GM12878 (cell line): ENCODE results near the gene CD209.

Experiments used
- CBX5 ChIP-seq: sonication (generic); IDR thresholded peaks from 2 replicates; pipeline ENCODE4 v1.6.1; 2016; ENCODE audit warnings: low read depth, moderate library complexity, mild to moderate bottlenecking, inconsistent platforms
- CREM ChIP-seq: IDR thresholded peaks from 2 replicates; pipeline ENCODE4 v1.6.1; 2014; ENCODE audit warnings: antibody characterized with exemption, low read depth
- JUND ChIP-seq: IDR thresholded peaks from 2 replicates; pipeline ENCODE4 v1.6.1; 2012; ENCODE audit warnings: low read depth, mild to moderate bottlenecking, low read length, improper control_type of control experiment, moderate library complexity
- POLR2A ChIP-seq: IDR thresholded peaks from 2 replicates; pipeline ENCODE4 v1.6.1; 2011; ENCODE audit warnings: low read depth, mild to moderate bottlenecking, low read length
- ZSCAN29 ChIP-seq: fragments of 450-650 bp; IDR thresholded peaks from 2 replicates; pipeline ENCODE4 v1.6.1; 2017; ENCODE audit warnings: mild to moderate bottlenecking, moderate library complexity

- no peak for TF ChIP-seq ZSCAN29
- 0 out of 2 replicates have a peak, but pooled peaks have one; percentile 26 for TF ChIP-seq POLR2A
- TF ChIP-seq CBX5: 0 out of 2 replicates have a peak, but pooled peaks have one; percentile 13
- TF ChIP-seq CREM: no peak
- TF ChIP-seq JUND: no peak
Observed at GRCh38 chr19:7694499-7694898, 52.8 kb downstream of the CD209 start.
